Measurements from ENCODE around the gene NMUR2.

NMUR2 gene, protein sequence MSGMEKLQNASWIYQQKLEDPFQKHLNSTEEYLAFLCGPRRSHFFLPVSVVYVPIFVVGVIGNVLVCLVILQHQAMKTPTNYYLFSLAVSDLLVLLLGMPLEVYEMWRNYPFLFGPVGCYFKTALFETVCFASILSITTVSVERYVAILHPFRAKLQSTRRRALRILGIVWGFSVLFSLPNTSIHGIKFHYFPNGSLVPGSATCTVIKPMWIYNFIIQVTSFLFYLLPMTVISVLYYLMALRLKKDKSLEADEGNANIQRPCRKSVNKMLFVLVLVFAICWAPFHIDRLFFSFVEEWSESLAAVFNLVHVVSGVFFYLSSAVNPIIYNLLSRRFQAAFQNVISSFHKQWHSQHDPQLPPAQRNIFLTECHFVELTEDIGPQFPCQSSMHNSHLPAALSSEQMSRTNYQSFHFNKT

DNA sequence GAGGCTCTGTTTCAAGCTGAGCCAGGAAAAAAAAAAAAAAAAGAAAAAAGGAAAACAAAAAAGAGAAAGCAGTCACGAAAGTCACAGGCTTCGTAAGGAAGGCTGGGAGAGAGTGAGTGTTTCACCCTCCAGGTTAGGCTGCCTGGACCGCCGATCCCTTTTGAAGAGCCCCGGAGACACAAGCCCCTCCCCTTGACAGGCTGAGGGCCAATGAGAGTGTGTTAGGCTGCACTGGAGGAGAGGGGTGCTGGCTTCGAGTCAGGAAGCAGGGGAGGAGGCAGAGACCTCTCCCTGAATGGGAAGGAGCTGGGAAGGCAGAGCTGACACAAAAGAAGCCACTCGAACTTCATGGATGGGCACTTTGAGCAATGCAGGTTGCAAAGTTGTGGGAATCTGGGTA is at the start of gene NMUR2:
TSS of gene NMUR2 (minus strand) at position 135 of the 400 bp plus-strand sequence. CDS start 166 bp downstream, outside the sequence.
- H3K36me3 ChIP-seq (ENCODE audit: low read depth), result no peaks in the 10 kb centered on the region
- no peaks in the 10 kb centered on the region for H3K4me1 ChIP-seq (ENCODE audit: insufficient read depth, poor library complexity, severe bottlenecking)
- ATAC-seq (ENCODE audit: low read depth) (peak; percentile 50), DNase-seq (ENCODE audit: low spot score) (no peak)
- TF ChIP-seq, protein P1, sequence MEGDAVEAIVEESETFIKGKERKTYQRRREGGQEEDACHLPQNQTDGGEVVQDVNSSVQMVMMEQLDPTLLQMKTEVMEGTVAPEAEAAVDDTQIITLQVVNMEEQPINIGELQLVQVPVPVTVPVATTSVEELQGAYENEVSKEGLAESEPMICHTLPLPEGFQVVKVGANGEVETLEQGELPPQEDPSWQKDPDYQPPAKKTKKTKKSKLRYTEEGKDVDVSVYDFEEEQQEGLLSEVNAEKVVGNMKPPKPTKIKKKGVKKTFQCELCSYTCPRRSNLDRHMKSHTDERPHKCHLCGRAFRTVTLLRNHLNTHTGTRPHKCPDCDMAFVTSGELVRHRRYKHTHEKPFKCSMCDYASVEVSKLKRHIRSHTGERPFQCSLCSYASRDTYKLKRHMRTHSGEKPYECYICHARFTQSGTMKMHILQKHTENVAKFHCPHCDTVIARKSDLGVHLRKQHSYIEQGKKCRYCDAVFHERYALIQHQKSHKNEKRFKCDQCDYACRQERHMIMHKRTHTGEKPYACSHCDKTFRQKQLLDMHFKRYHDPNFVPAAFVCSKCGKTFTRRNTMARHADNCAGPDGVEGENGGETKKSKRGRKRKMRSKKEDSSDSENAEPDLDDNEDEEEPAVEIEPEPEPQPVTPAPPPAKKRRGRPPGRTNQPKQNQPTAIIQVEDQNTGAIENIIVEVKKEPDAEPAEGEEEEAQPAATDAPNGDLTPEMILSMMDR (IDR thresholded peaks at IDR 0.05; ENCODE audit: poor library complexity, severe bottlenecking), result no peak
- no peak within 1 kb of the TSS for H3K27ac ChIP-seq (ENCODE audit: poor library complexity, severe bottlenecking)
- H3K9me3 ChIP-seq (ENCODE audit: severe bottlenecking), result no peaks in the 10 kb centered on the region
- no peak within 1 kb of the TSS for H3K4me3 ChIP-seq (ENCODE audit: severe bottlenecking)
- H3K27me3 ChIP-seq (ENCODE audit: insufficient read depth, poor library complexity, severe bottlenecking), result no peaks in the 10 kb centered on the region

DNA sequence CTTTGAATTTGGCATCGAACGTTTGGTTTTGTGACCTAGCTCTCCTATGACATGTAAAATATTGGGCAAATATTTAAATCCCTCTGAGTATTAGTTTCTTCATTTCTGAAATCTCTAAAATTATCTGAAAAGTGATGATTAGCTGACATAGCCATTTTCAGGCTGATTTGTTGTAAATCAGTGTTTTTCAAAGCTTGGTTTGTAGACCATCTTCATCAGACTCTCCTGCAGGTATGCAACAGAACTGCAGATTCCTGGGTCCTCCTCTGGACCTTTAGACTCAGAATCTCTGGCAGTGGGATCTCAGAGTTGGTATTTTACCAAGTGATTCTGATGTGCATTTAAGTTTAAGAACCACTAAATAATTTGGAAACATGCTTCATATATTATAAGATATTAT is 38.9 kb upstream of the NMUR2 start:
- TF ChIP-seq, protein P1 (IDR thresholded peaks at IDR 0.05; ENCODE audit: poor library complexity, severe bottlenecking), result no peak
- Histone ChIP-seq H3K27me3 (ENCODE audit: insufficient read depth, poor library complexity, severe bottlenecking) (peaks cover 29% of the 10 kb centered on the region), H3K27ac (ENCODE audit: poor library complexity, severe bottlenecking) (no peak overlapping the region), H3K36me3 (ENCODE audit: low read depth) (no peaks in the 10 kb centered on the region), H3K9me3 (ENCODE audit: severe bottlenecking) (no peaks in the 10 kb centered on the region), H3K4me1 (ENCODE audit: insufficient read depth, poor library complexity, severe bottlenecking) (no peaks in the 10 kb centered on the region), H3K4me3 (ENCODE audit: severe bottlenecking) (no peak overlapping the region)
- ATAC-seq (ENCODE audit: low read depth), result no peak
- no peak for DNase-seq (ENCODE audit: low spot score)

DNA sequence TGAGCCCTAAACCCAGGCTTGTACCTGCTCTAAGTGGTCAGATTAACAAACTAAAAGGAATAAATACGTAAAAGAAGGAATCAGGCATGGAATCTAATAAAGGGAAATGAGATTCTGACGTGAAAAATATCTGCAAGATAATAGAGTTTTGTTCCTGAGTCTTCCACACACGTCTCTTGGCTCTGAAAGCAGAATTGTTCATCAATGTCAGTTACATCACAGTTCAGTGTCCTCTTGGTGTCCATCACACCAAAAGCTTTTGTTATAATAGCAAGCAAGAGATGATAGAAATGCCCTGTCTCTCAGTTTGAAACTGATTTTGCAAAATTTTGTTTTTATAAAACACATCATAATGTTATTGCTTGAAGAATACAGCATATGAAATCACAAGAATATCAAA is 34.7 kb upstream of the NMUR2 start:
- TF ChIP-seq, protein P1 (IDR thresholded peaks at IDR 0.05; ENCODE audit: poor library complexity, severe bottlenecking), result no peak
- peaks cover 24% of the 10 kb centered on the region for H3K27me3 ChIP-seq (ENCODE audit: insufficient read depth, poor library complexity, severe bottlenecking)
- DNase-seq (ENCODE audit: low spot score) (no peak), ATAC-seq (ENCODE audit: low read depth) (no peak)
- H3K36me3 ChIP-seq (ENCODE audit: low read depth), result no peaks in the 10 kb centered on the region
- no peak overlapping the region for H3K4me3 ChIP-seq (ENCODE audit: severe bottlenecking)
- no peaks in the 10 kb centered on the region for H3K4me1 ChIP-seq (ENCODE audit: insufficient read depth, poor library complexity, severe bottlenecking)
- H3K27ac ChIP-seq (ENCODE audit: poor library complexity, severe bottlenecking), result no peak overlapping the region
- no peaks in the 10 kb centered on the region for H3K9me3 ChIP-seq (ENCODE audit: severe bottlenecking)

DNA sequence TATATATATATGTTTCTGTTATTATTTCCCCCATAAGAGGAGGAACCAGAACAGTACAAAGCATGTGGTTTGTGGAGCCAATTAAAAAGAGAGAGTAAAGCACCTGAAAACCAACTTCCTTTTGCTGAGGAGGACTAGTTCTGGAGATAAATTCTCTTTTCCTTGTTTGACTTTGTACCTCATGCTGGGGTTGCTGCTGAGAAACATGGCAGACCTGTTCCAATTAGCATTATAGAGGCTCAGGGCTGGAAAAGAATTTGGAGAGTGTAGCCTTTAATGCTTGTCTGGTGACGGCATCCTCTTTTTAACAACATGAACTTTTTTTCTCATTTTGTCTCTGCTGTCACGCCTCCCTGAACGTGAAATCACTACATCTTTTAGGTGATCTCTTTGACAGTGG is 32.8 kb upstream of the NMUR2 start:
- Histone ChIP-seq H3K36me3 (ENCODE audit: low read depth) (no peaks in the 10 kb centered on the region), H3K9me3 (ENCODE audit: severe bottlenecking) (no peaks in the 10 kb centered on the region), H3K4me1 (ENCODE audit: insufficient read depth, poor library complexity, severe bottlenecking) (no peaks in the 10 kb centered on the region), H3K27ac (ENCODE audit: poor library complexity, severe bottlenecking) (no peak overlapping the region), H3K4me3 (ENCODE audit: severe bottlenecking) (no peak overlapping the region), H3K27me3 (ENCODE audit: insufficient read depth, poor library complexity, severe bottlenecking) (peaks cover 12% of the 10 kb centered on the region)
- ATAC-seq (ENCODE audit: low read depth), result no peak
- TF ChIP-seq, protein P1 (IDR thresholded peaks at IDR 0.05; ENCODE audit: poor library complexity, severe bottlenecking), result no peak
- no peak for DNase-seq (ENCODE audit: low spot score)

DNA sequence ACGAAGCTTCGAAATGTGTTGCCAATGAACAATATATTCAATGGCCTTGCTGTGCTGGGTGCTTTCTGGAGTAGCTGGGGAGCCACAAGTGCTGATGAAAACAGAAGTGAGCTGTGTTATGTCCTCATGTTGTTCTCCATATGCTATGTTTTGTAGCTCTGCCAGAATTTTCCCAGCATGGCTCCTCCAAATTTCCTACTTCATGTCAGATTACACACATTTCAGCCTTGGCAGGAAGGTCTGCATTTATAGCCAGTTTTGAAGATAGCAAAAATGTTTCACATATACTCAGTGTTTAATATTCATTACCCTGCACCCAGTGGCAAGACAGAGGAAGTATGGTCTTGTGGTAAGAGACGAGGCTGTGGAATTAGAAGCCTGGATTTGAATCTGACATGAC is 22.6 kb upstream of the NMUR2 start:
- Histone ChIP-seq H3K27me3 (ENCODE audit: insufficient read depth, poor library complexity, severe bottlenecking) (peaks cover 30% of the 10 kb centered on the region), H3K27ac (ENCODE audit: poor library complexity, severe bottlenecking) (no peak overlapping the region), H3K9me3 (ENCODE audit: severe bottlenecking) (no peaks in the 10 kb centered on the region), H3K4me1 (ENCODE audit: insufficient read depth, poor library complexity, severe bottlenecking) (no peaks in the 10 kb centered on the region), H3K4me3 (ENCODE audit: severe bottlenecking) (no peak overlapping the region), H3K36me3 (ENCODE audit: low read depth) (no peaks in the 10 kb centered on the region)
- ATAC-seq (ENCODE audit: low read depth) (no peak), DNase-seq (ENCODE audit: low spot score) (no peak)
- TF ChIP-seq, protein P1 (IDR thresholded peaks at IDR 0.05; ENCODE audit: poor library complexity, severe bottlenecking), result no peak
